Measurements from ENCODE around the gene FMNL2. TPM values are rescaled to one million over a fixed set of nuclear protein-coding genes. Genes with fewer than 3 reads are reported as not detected.

The FMNL2 gene
- total RNA-seq, 1 experiment from 2014 or later = 43.1 TPM

DNA sequence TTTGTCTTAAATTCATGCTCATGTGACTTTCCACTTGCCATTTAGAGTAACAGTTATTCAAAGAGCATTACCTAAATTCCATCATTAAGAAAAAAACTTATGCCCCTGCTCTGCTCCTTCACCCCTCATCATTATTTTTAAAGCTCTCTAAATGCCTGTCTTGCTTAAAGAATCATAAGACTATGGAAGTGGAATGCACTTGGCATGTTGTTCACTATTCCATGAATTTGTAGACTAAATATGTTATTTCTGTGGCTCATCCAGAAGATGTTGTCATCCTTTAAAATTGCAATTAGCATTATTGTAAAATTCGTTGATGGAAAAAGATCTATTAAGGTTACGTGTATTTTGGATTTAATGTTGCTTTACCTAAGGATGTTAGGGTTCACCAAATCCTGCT, 61.8 kb downstream of the FMNL2 start:
- no peak for DNase-seq (ENCODE audit: low spot score)
- Histone ChIP-seq H3K4me3 (ENCODE audit: low read depth, low read length, poor library complexity, severe bottlenecking) (no peak overlapping the region), H3K9me3 (ENCODE audit: low read depth, low read length, poor library complexity, severe bottlenecking) (no peaks in the 10 kb centered on the region), H3K27ac (ENCODE audit: low read depth, low read length, poor library complexity, severe bottlenecking) (peak overlapping the region; percentile 34), H3K27me3 (replicated peaks; ENCODE audit: insufficient read depth, low read depth, low read length, poor library complexity) (no peaks in the 10 kb centered on the region), H3K36me3 (ENCODE audit: insufficient read depth, low read length, poor library complexity, severe bottlenecking) (no peaks in the 10 kb centered on the region), H3K4me1 (ENCODE audit: insufficient read depth, low read length, poor library complexity, severe bottlenecking) (peaks cover 31% of the 10 kb centered on the region)
- ChIA-PET POLR2A (ENCODE audit: low non-redundant PET) (no interaction called here), CTCF (no interaction called here)
- TF ChIP-seq, protein P1, sequence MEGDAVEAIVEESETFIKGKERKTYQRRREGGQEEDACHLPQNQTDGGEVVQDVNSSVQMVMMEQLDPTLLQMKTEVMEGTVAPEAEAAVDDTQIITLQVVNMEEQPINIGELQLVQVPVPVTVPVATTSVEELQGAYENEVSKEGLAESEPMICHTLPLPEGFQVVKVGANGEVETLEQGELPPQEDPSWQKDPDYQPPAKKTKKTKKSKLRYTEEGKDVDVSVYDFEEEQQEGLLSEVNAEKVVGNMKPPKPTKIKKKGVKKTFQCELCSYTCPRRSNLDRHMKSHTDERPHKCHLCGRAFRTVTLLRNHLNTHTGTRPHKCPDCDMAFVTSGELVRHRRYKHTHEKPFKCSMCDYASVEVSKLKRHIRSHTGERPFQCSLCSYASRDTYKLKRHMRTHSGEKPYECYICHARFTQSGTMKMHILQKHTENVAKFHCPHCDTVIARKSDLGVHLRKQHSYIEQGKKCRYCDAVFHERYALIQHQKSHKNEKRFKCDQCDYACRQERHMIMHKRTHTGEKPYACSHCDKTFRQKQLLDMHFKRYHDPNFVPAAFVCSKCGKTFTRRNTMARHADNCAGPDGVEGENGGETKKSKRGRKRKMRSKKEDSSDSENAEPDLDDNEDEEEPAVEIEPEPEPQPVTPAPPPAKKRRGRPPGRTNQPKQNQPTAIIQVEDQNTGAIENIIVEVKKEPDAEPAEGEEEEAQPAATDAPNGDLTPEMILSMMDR (conservative IDR thresholded peaks at IDR 0.05; ENCODE audit: low read depth, low read length) = no peak
- TF ChIP-seq EZH2 (IDR thresholded peaks at IDR 0.05; ENCODE audit: borderline replicate concordance, low read depth, low read length, poor library complexity, severe bottlenecking) = no peak
- BruUV-seq (replicated peaks) = no TSS peak
- intact Hi-C loops (cut with micrococcal nuclease; ENCODE audit: unreplicated experiment) = no loop called here

DNA sequence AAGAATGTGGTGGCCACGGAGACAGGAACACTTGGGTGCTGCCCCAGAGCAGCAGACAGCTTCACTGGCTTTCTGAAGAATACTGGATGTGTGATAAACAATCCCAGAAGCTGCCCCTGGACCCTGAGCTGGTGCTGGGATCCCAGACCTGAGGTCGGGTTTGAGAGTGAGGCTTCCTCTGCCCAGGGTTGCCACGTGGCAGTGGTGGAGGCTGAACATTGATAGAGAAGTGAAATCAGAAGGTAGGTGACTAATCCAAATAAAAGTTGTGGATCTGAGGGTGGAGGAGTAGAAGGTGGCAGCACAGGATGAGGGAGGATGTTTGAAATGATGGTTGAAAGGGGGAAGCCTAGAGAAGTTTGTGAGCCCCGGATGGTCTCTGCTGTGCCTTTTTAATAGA, 64.0 kb downstream of the FMNL2 start:
- intact Hi-C loops (cut with micrococcal nuclease; ENCODE audit: unreplicated experiment) = no loop called here
- ChIA-PET CTCF (no interaction called here), POLR2A (ENCODE audit: low non-redundant PET) (no interaction called here)
- H3K9me3 ChIP-seq (ENCODE audit: low read depth, low read length, poor library complexity, severe bottlenecking) = no peaks in the 10 kb centered on the region
- no peak overlapping the region for H3K27ac ChIP-seq (ENCODE audit: low read depth, low read length, poor library complexity, severe bottlenecking)
- H3K4me3 ChIP-seq (ENCODE audit: low read depth, low read length, poor library complexity, severe bottlenecking) = no peak overlapping the region
- no peak for DNase-seq (ENCODE audit: low spot score)
- BruUV-seq (replicated peaks) = no TSS peak
- no peaks in the 10 kb centered on the region for H3K27me3 ChIP-seq (replicated peaks; ENCODE audit: insufficient read depth, low read depth, low read length, poor library complexity)
- H3K36me3 ChIP-seq (ENCODE audit: insufficient read depth, low read length, poor library complexity, severe bottlenecking) = no peaks in the 10 kb centered on the region
- peaks cover 31% of the 10 kb centered on the region for H3K4me1 ChIP-seq (ENCODE audit: insufficient read depth, low read length, poor library complexity, severe bottlenecking)
- TF ChIP-seq EZH2 (IDR thresholded peaks at IDR 0.05; ENCODE audit: borderline replicate concordance, low read depth, low read length, poor library complexity, severe bottlenecking) = no peak
- TF ChIP-seq, protein P1 (conservative IDR thresholded peaks at IDR 0.05; ENCODE audit: low read depth, low read length) = no peak

DNA sequence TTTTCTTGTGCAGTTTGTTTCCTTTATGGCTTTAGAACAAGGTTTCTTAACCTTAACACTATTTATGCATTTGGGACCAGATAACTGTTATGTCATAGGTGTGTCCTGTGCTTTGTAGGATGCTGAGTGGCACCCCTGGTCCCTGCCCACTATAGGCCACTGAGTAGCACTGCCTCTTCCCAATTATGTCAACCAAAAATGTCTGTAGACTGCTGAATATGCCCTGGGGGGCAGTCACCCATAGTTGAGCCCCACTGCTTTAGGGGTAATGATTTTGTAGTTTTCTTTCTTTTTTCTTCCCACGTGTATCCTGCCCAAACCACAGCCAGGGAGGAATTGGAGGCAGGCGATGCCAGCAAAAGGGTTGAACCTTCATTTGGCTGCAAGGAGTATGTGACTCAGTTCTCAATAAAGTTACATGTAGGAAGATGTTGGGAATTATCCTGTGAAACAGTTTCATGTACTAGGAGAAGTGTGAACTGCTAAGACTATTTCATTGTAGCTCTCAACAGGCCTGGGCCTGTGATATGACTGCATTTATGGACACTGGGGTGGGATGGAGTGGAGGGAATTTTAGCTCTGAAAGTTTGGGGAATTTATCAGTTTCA, 65.7 kb downstream of the FMNL2 start:
- BruUV-seq (replicated peaks) = no TSS peak
- peaks cover 18% of the 10 kb centered on the region for H3K4me1 ChIP-seq (ENCODE audit: insufficient read depth, low read length, poor library complexity, severe bottlenecking)
- CTCF ChIA-PET = no interaction called here
- no peaks in the 10 kb centered on the region for H3K27me3 ChIP-seq (replicated peaks; ENCODE audit: insufficient read depth, low read depth, low read length, poor library complexity)
- intact Hi-C loops (cut with micrococcal nuclease; ENCODE audit: unreplicated experiment) = no loop called here
- no peak for TF ChIP-seq EZH2 (IDR thresholded peaks at IDR 0.05; ENCODE audit: borderline replicate concordance, low read depth, low read length, poor library complexity, severe bottlenecking)
- TF ChIP-seq, protein P1 (conservative IDR thresholded peaks at IDR 0.05; ENCODE audit: low read depth, low read length) = no peak
- no peaks in the 10 kb centered on the region for H3K9me3 ChIP-seq (ENCODE audit: low read depth, low read length, poor library complexity, severe bottlenecking)
- no peak overlapping the region for H3K27ac ChIP-seq (ENCODE audit: low read depth, low read length, poor library complexity, severe bottlenecking)
- POLR2A ChIA-PET (ENCODE audit: low non-redundant PET) = no interaction called here
- no peaks in the 10 kb centered on the region for H3K36me3 ChIP-seq (ENCODE audit: insufficient read depth, low read length, poor library complexity, severe bottlenecking)
- no peak overlapping the region for H3K4me3 ChIP-seq (ENCODE audit: low read depth, low read length, poor library complexity, severe bottlenecking)
- DNase-seq (ENCODE audit: low spot score) = no peak

Data from A673 (cell line).